DND-41 (cell line): ENCODE results near the gene TAS2R7.

ENCODE experiments used
- CTCF ChIP-seq: IDR thresholded peaks from 2 replicates; pipeline ENCODE4 v1.5.1; 2012; ENCODE audit warnings: borderline replicate concordance, low read length, moderate library complexity, mild to moderate bottlenecking; ENCODE audit not compliant: poor library complexity, severe bottlenecking; ENCODE audit errors: extremely low read depth
- EZH2 ChIP-seq: IDR thresholded peaks from 3 replicates; pipeline ENCODE4 v1.6.1; 2012; ENCODE audit warnings: borderline replicate concordance, low read depth, mild to moderate bottlenecking, moderate library complexity, low read length, inconsistent platforms; ENCODE audit not compliant: severe bottlenecking

DNA sequence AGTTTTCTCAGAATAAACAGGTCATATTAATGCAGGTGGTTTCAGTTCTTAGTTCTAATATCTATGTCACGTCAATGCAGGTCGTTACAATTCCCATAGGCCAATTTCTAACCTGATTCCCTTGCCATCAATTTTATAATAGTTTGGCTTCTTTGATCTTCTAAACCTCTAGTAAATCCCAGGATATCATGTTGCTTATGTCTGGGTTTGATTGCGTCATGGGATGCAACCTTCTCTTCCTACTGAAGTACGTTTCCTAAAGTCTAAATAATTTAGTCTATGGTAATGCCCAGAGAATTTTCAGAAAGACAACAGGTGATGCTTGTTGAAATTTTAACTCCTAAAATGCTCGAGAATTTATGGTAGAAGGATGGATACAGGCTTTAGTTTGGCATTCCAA lies 19.2 kb downstream of the TAS2R7 start:
- TF ChIP-seq EZH2, result no peak
- no peak for TF ChIP-seq CTCF
